Mesenchymal stem cell (in vitro differentiated cells and primary cell): ENCODE results near the gene HOXC10. TPM values are rescaled to one million over a fixed set of nuclear protein-coding genes. Genes with fewer than 3 reads are reported as not detected.
A peak's percentile ranks its signal among the peaks of the same experiment; 100 is the strongest.

Experiments
- DNase-seq: peaks from one replicate; pipeline ENCODE4 v3.0.0-alpha.2; 2013
- H2AFZ ChIP-seq: one replicate; pipeline ENCODE4 v1.6.1; 2013; ENCODE audit warnings: low read depth, mild to moderate bottlenecking, control low read depth, inconsistent platforms, low read length, moderate library complexity
- H2AK5ac ChIP-seq: 2 replicates; pipeline ENCODE4 v1.6.1; 2013; ENCODE audit warnings: low read length, moderate library complexity, mild to moderate bottlenecking, inconsistent platforms; ENCODE audit not compliant: severe bottlenecking
- H2BK120ac ChIP-seq: one replicate; pipeline ENCODE4 v1.6.1; 2013; ENCODE audit warnings: low read depth, mild to moderate bottlenecking, inconsistent platforms, low read length, moderate library complexity
- H2BK12ac ChIP-seq, 2 experiments: one replicate each; pipeline ENCODE4 v1.6.1; 2013; ENCODE audit warnings: inconsistent platforms in 2 of 2, low read length in 2 of 2, mild to moderate bottlenecking in 2 of 2, moderate library complexity in 2 of 2, control low read depth in 1 of 2
- H2BK15ac ChIP-seq: one replicate; pipeline ENCODE4 v1.6.1; 2013; ENCODE audit warnings: mild to moderate bottlenecking, low read depth, inconsistent platforms; ENCODE audit not compliant: poor library complexity, severe bottlenecking
- H2BK5ac ChIP-seq: 2 replicates; pipeline ENCODE4 v1.6.1; 2013; ENCODE audit warnings: low read depth, mild to moderate bottlenecking, low read length, control low read depth, inconsistent platforms; ENCODE audit not compliant: poor library complexity, severe bottlenecking
- H3K14ac ChIP-seq, 2 experiments: one replicate each; pipeline ENCODE4 v1.6.1; 2013; ENCODE audit warnings: inconsistent platforms in 2 of 2, low read length in 2 of 2, control low read depth in 1 of 2, mild to moderate bottlenecking in 1 of 2, moderate library complexity in 1 of 2
- H3K18ac ChIP-seq, 2 experiments: one replicate each; pipeline ENCODE4 v1.6.1; 2013; ENCODE audit warnings: inconsistent platforms in 2 of 2, low read length in 2 of 2, control low read depth in 1 of 2, low read depth in 1 of 2, mild to moderate bottlenecking in 1 of 2
- H3K23ac ChIP-seq, 2 experiments: one replicate each; pipeline ENCODE4 v1.6.1; 2013; ENCODE audit warnings: inconsistent platforms in 2 of 2, low read length in 2 of 2, mild to moderate bottlenecking in 2 of 2, moderate library complexity in 2 of 2, control low read depth in 1 of 2
- H3K27ac ChIP-seq: 2 replicates; pipeline ENCODE4 v1.5.1; 2013; ENCODE audit warnings: mild to moderate bottlenecking, moderate library complexity, low read length, control low read depth, inconsistent platforms; ENCODE audit not compliant: poor library complexity, severe bottlenecking
- H3K27me3 ChIP-seq, 2 experiments: 2 replicates each; pipeline versions ENCODE4 v1.6.1 to v1.7.0; 2013; ENCODE audit warnings: low read length in 2 of 2, mild to moderate bottlenecking in 2 of 2, moderate library complexity in 2 of 2, control low read depth in 1 of 2, inconsistent platforms in 1 of 2; ENCODE audit not compliant: control insufficient read depth in 1 of 2, insufficient read depth in 1 of 2
- H3K36me3 ChIP-seq, 2 experiments: 2 replicates each; pipeline versions ENCODE4 v1.6.1 to v1.7.0; 2013; ENCODE audit warnings: low read length in 2 of 2, control low read depth in 1 of 2, inconsistent platforms in 1 of 2, low read depth in 1 of 2, mild to moderate bottlenecking in 1 of 2; ENCODE audit not compliant: insufficient read depth in 2 of 2, control insufficient read depth in 1 of 2
- H3K4ac ChIP-seq, 2 experiments: one replicate each; pipeline ENCODE4 v1.6.1; 2013; ENCODE audit warnings: inconsistent platforms in 2 of 2, low read length in 2 of 2, mild to moderate bottlenecking in 2 of 2, moderate library complexity in 2 of 2, control low read depth in 1 of 2, low read depth in 1 of 2
- H3K4me1 ChIP-seq: 2 replicates; pipeline ENCODE4 v1.6.1; 2013; ENCODE audit warnings: low read depth, low read length, control low read depth; ENCODE audit not compliant: control insufficient read depth, insufficient read depth
- H3K4me2 ChIP-seq: 2 replicates; pipeline ENCODE4 v1.6.1; 2013; ENCODE audit warnings: low read length, mild to moderate bottlenecking, inconsistent platforms; ENCODE audit not compliant: poor library complexity, severe bottlenecking
- H3K4me3 ChIP-seq, 2 experiments: 2 replicates each; pipeline versions ENCODE4 v1.5.1 to v1.7.0; 2013; ENCODE audit warnings: low read length in 2 of 2, mild to moderate bottlenecking in 2 of 2, control low read depth in 1 of 2, low read depth in 1 of 2; ENCODE audit not compliant: insufficient read depth in 1 of 2
- H3K79me1 ChIP-seq: replicated peaks from 2 replicates; pipeline ENCODE4 v1.6.1; 2013; ENCODE audit warnings: mild to moderate bottlenecking, control low read depth, low read length, inconsistent platforms; ENCODE audit not compliant: poor library complexity, severe bottlenecking
- H3K9ac ChIP-seq: 2 replicates; pipeline ENCODE4 v1.7.0; 2013; ENCODE audit warnings: mild to moderate bottlenecking, low read length, moderate library complexity
- H3K9me3 ChIP-seq: 2 replicates; pipeline ENCODE4 v1.7.0; 2013; ENCODE audit warnings: mild to moderate bottlenecking, low read length; ENCODE audit not compliant: control insufficient read depth
- H4K8ac ChIP-seq: one replicate; pipeline ENCODE4 v1.6.1; 2013; ENCODE audit warnings: inconsistent platforms, mild to moderate bottlenecking, low read length, moderate library complexity
- H4K91ac ChIP-seq: one replicate; pipeline ENCODE4 v1.6.1; 2013; ENCODE audit warnings: mild to moderate bottlenecking, low read length, inconsistent platforms
- WGBS: methylation state at CpG from one replicate; pipeline ENCODE4 v1.1.7; 2013; ENCODE audit warnings: mixed read lengths; 5-methylcytosine and 5-hydroxymethylcytosine counted together
- polyA plus RNA-seq, 2 experiments: library from polyadenylated mRNA; stranded (reverse); fragments of 200-250 nt; gene quantifications; one replicate each; pipeline ENCODE4 v1.2.3, GENCODE V29; 2013

HOXC10 gene
- 8.9 TPM for polyA plus RNA-seq (2013, experiment 1 of 2)
- 9.4 TPM for polyA plus RNA-seq (2013, experiment 2 of 2)

GRCh38 chr12:53984901-53985691 lies at the start of gene HOXC10:
HOXC10 (plus strand) TSS chr12:53985146; CDS start chr12:53985260, 114 bp downstream.
- Histone ChIP-seq H2BK15ac (no peak within 1 kb of the TSS), H3K18ac (peak within 1 kb of the TSS in 1 of 2 experiments; percentile 55), H3K4me3 (peak within 1 kb of the TSS; percentile 73 to 92), H3K36me3 (no peaks in the 10 kb centered on the region), H3K4me1 (peaks cover 24% of the 10 kb centered on the region), H3K27me3 (peaks cover 7 to 39% of the 10 kb centered on the region in 2 experiments), H2BK120ac (no peak within 1 kb of the TSS), H2AFZ (no peak within 1 kb of the TSS), H3K9ac (peak within 1 kb of the TSS; percentile 98), H2AK5ac (no peak within 1 kb of the TSS), H3K4me2 (peak within 1 kb of the TSS; percentile 81), H3K14ac (no peak within 1 kb of the TSS), H2BK5ac (peak within 1 kb of the TSS; percentile 58), H3K27ac (peak within 1 kb of the TSS; percentile 3), H3K23ac (peak within 1 kb of the TSS in 1 of 2 experiments; percentile 94), H4K91ac (no peak within 1 kb of the TSS), H3K9me3 (no peaks in the 10 kb centered on the region), H4K8ac (peak within 1 kb of the TSS; percentile 20), H3K79me1 (peaks cover 4% of the 10 kb centered on the region), H2BK12ac (no peak within 1 kb of the TSS), H3K4ac (no peak within 1 kb of the TSS)
- peak; percentile 88 for DNase-seq
- WGBS, result 18% methylated on average over 53 of the region's 55 CpGs

DNA sequence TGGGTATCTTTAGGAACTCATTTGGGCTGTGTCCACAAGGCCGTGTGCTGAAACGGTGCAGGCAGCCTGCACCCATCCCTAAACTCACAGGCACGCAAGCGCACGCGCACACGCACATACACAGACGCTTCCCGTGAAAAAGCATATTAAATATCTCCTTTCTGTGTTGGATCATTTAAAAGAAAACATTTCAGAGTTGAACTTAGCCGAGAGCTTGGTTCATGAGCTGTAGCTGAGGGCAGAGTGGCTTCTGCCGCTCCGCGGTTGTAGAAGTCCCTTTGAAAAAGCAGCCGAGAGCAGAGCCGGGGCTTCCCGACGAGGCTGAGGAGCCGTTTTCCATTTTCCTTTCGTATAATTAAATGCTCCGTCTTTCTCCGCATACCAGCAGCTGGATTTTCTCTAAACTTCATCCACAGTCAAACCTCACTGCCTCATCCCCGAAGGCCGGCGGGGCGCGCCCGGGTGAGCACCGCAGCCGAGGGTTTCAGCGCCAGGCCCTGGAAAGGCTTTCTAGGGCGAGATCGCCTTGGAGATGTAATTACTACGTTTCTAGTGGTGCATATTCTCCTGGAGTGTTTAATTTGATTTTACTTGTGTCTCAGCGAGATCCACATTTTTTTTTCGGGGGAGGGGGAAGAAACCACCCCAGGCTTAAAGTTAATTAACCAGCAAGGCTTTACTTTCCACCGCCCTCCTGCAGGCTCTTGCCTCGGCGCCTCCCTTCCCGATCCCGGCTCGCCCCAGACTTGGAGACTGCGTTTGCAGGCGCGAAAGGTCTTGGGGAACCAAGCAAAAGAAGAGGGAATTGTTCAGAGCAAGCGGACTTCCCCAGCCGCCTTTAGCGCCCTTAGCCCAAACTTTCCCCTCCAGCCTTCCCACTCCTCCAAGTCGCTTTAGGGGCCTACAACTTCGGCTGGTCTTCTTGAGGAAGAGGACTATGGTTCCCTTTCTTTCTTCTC lies 49.3 kb upstream of the HOXC10 start:
- no peak overlapping the region for H3K4ac ChIP-seq
- peak overlapping the region in 1 of 2 experiments; percentile 58 for H3K4me3 ChIP-seq
- no peak overlapping the region for H3K14ac ChIP-seq
- DNase-seq, result no peak
- no peak overlapping the region for H2BK5ac ChIP-seq
- no peaks in the 10 kb centered on the region for H3K9me3 ChIP-seq
- peak overlapping the region; percentile 43 for H3K4me2 ChIP-seq
- H4K8ac ChIP-seq, result no peak overlapping the region
- H3K18ac ChIP-seq, result no peak overlapping the region
- H3K23ac ChIP-seq, result no peak overlapping the region
- WGBS, result 11% methylated on average over 45 of the region's 49 CpGs
- H2BK12ac ChIP-seq, result no peak overlapping the region
- H3K27me3 ChIP-seq, result peaks cover 96 to 98% of the 10 kb centered on the region in 2 experiments
- H3K36me3 ChIP-seq, result peaks cover 0 to 2% of the 10 kb centered on the region in 2 experiments
- no peak overlapping the region for H3K27ac ChIP-seq
- no peak overlapping the region for H3K9ac ChIP-seq
- H3K4me1 ChIP-seq, result peaks cover 13% of the 10 kb centered on the region
- no peak overlapping the region for H4K91ac ChIP-seq
- H2AFZ ChIP-seq, result no peak overlapping the region
- no peak overlapping the region for H2AK5ac ChIP-seq
- no peak overlapping the region for H2BK15ac ChIP-seq
- H3K79me1 ChIP-seq, result no peaks in the 10 kb centered on the region
- no peak overlapping the region for H2BK120ac ChIP-seq

DNA sequence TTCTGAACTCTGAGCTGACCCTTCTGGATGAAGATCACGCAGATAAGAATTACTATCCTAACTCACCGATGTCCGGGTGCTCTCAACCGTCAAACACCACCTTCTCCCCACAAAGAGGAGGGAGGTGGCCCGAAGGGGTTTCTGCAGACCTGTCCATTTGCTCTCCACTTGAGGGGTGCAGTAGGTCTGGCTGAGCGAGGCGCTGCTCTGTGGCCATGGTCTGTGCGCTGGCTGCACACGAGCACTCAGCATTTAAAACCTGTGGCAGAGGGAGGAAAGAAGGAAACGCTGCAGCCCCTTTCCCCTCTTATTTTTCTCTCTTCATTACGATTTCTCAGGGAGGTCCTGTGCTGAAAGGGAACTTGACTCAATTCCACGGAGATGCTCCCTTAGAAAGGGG lies 47.8 kb upstream of the HOXC10 start:
- Histone ChIP-seq H3K4ac (no peak overlapping the region), H3K27me3 (peaks cover 96 to 98% of the 10 kb centered on the region in 2 experiments), H3K18ac (no peak overlapping the region), H3K4me1 (peaks cover 13% of the 10 kb centered on the region), H3K9me3 (no peaks in the 10 kb centered on the region), H2BK15ac (no peak overlapping the region), H3K4me3 (no peak overlapping the region), H2BK12ac (no peak overlapping the region), H2AK5ac (no peak overlapping the region), H3K4me2 (no peak overlapping the region), H2AFZ (no peak overlapping the region), H3K79me1 (no peaks in the 10 kb centered on the region), H3K14ac (no peak overlapping the region), H2BK5ac (no peak overlapping the region), H3K23ac (no peak overlapping the region), H2BK120ac (no peak overlapping the region), H3K9ac (no peak overlapping the region), H3K36me3 (peaks cover 0 to 2% of the 10 kb centered on the region in 2 experiments), H4K91ac (no peak overlapping the region), H3K27ac (no peak overlapping the region), H4K8ac (no peak overlapping the region)
- WGBS, result 32% methylated on average over 11 of the region's 12 CpGs
- DNase-seq, result no peak
